Right lobe of liver (tissue), 4 donors: ENCODE results near the gene SLC19A2.

Source experiments
- POLR2A ChIP-seq: fragments of 450-650 bp; IDR thresholded peaks from one replicate; pipeline ENCODE4 v1.6.1; 2017; ENCODE audit warnings: antibody characterized with exemption, mild to moderate bottlenecking
- TF ChIP-seq, protein P1 (sequence below), 4 donors: fragments of 200-600 bp in 3 of 4; fragments of 450-650 bp in 1 of 4; IDR thresholded peaks; one replicate each; pipeline versions ENCODE4 v1.5.1 to v1.8.0; 2016 to 2022; ENCODE audit warnings: antibody characterized with exemption in 4 of 4, mild to moderate bottlenecking in 2 of 4
- donor health status: DM: no; HTN: no; CAD: no.
- donor health status: DM: no; HTN: no; CAD: no.
- donor health status: DM: no; HTN: yes; CAD: no.

DNA sequence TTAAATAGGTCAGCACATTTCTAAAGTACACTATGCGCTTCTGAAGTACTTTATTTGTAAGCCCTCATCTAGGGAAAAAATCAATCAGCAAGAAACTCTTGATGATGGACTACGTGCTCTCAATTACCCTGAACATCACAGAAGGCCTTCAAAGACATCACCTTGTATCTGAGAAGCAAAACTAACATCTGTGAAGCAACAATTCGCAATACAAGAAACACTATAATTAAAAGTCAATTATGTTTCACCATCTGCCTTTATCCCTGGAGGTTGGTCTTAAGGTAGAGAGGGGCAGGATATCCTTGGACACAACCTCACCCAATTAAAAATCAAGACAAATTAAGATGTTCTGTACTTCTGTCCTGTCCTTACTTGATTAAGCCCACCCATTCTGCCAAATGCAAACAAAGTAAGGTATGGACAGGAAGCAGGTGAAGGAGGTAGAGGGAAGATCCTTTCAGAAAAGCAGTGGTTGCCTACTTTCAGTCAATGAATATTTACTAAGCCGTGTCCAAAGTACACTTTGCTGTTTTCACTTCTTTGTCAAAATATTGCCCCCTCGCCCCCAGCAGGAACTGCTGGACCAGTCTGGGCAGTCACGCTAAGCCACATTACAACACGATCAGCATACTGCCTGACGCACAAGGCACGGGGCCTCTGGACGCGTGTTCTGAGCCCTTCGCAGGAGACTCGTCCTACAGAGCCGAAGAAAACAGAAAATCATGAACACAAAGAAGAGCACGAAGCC is 887 bp downstream of the SLC19A2 start:
- TF ChIP-seq, protein P1, sequence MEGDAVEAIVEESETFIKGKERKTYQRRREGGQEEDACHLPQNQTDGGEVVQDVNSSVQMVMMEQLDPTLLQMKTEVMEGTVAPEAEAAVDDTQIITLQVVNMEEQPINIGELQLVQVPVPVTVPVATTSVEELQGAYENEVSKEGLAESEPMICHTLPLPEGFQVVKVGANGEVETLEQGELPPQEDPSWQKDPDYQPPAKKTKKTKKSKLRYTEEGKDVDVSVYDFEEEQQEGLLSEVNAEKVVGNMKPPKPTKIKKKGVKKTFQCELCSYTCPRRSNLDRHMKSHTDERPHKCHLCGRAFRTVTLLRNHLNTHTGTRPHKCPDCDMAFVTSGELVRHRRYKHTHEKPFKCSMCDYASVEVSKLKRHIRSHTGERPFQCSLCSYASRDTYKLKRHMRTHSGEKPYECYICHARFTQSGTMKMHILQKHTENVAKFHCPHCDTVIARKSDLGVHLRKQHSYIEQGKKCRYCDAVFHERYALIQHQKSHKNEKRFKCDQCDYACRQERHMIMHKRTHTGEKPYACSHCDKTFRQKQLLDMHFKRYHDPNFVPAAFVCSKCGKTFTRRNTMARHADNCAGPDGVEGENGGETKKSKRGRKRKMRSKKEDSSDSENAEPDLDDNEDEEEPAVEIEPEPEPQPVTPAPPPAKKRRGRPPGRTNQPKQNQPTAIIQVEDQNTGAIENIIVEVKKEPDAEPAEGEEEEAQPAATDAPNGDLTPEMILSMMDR (IDR thresholded peaks at IDR 0.05): no peak
- TF ChIP-seq POLR2A: no peak
